Measurements from ENCODE around the gene ACTN4.
"Not testable (repeated sequence)": the region's sequence is repeated elsewhere in the genome, so short reads cannot be mapped to it uniquely, and the experiment has no call there.

The ACTN4 gene

DNA sequence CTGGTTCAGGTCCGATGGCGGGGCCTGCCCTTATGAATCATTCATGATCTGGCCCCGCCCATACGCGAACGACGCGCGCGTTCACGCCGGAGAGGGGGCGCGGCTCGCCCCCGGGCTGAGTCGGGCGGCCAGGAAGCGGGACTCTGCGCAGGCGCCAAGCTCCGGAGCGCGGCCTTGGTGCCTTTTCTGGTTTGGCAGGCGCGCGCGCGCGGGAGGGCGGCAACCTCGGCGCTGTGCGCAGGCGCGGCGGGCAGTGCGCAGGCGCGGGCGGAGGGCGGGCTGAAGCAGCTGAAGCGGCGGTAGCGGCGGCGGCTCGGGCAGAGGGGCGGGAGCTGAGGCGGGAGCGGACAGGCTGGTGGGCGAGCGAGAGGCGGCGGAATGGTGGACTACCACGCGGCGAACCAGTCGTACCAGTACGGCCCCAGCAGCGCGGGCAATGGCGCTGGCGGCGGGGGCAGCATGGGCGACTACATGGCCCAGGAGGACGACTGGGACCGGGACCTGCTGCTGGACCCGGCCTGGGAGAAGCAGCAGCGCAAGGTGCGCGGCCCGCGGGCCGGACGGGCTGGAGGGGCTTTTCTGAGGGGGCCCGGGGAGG lies at the start of gene ACTN4:
Gene ACTN4 (plus strand): TSS at position 282 of the 598 bp plus-strand sequence. CDS start 97 bp downstream, at position 379.
- H3K27me3 Mint-ChIP-seq (ENCODE audit: low read depth), result no peaks in the 10 kb centered on the region
- peak within 1 kb of the TSS; percentile 96 to 98 (median 97) for H3K4me3 Mint-ChIP-seq
- TF ChIP-seq, protein P1, sequence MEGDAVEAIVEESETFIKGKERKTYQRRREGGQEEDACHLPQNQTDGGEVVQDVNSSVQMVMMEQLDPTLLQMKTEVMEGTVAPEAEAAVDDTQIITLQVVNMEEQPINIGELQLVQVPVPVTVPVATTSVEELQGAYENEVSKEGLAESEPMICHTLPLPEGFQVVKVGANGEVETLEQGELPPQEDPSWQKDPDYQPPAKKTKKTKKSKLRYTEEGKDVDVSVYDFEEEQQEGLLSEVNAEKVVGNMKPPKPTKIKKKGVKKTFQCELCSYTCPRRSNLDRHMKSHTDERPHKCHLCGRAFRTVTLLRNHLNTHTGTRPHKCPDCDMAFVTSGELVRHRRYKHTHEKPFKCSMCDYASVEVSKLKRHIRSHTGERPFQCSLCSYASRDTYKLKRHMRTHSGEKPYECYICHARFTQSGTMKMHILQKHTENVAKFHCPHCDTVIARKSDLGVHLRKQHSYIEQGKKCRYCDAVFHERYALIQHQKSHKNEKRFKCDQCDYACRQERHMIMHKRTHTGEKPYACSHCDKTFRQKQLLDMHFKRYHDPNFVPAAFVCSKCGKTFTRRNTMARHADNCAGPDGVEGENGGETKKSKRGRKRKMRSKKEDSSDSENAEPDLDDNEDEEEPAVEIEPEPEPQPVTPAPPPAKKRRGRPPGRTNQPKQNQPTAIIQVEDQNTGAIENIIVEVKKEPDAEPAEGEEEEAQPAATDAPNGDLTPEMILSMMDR (IDR thresholded peaks at IDR 0.05; ENCODE audit: unreplicated experiment in 3 of 3), result no peak
- H3K27ac Mint-ChIP-seq, result peak within 1 kb of the TSS; percentile 93 to 98 (median 95)
- H3K4me1 Mint-ChIP-seq, result peaks cover 37% of the 10 kb centered on the region
- H3K36me3 Mint-ChIP-seq (ENCODE audit: low read depth), result no peaks in the 10 kb centered on the region
- H3K9me3 Mint-ChIP-seq, result no peaks in the 10 kb centered on the region

DNA sequence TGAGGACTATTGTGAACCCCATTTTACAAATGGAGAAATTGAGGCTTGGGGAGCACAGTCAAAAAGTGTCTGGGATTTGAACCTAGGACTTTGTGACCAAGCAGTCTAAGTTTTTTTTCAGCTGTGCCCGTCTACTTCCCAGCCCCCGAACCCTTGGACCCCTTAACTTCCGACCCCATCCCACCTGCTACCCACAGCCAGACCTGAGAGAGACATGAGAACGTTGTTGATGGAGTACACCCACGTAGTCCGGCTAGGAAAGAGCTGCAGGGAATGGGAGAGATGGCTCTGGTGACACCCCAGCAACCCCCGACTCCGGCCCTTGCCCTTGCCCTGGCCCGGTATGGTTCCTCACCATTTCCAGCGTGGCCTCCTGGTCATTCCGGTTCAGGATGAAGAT lies 47.7 kb upstream of the ACTN4 start:
- Mint-ChIP-seq H3K9me3 (no peaks in the 10 kb centered on the region), H3K27me3 (ENCODE audit: low read depth) (peaks cover 8% of the 10 kb centered on the region), H3K4me1 (no peaks in the 10 kb centered on the region), H3K27ac (no peak overlapping the region), H3K4me3 (no peak overlapping the region), H3K36me3 (ENCODE audit: low read depth) (no peaks in the 10 kb centered on the region)
- TF ChIP-seq, protein P1 (IDR thresholded peaks at IDR 0.05; ENCODE audit: unreplicated experiment in 3 of 3), result no peak

DNA sequence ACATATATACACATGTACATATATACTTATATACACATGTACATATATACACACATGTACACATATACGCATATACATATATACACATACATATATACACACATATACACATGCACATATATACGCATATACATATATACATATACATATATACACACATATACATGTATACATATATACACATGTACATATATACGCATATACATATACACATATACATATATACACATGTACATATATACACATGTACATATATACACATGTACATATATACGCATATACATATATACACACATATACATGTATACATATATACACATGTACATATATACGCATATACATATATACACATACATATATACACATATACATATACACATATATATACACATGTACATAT lies 44.6 kb upstream of the ACTN4 start:
- H3K4me3 Mint-ChIP-seq; H3K36me3 Mint-ChIP-seq (ENCODE audit: low read depth); H3K27me3 Mint-ChIP-seq (ENCODE audit: low read depth); H3K9me3 Mint-ChIP-seq; H3K27ac Mint-ChIP-seq; H3K4me1 Mint-ChIP-seq: not testable (repeated sequence)

DNA sequence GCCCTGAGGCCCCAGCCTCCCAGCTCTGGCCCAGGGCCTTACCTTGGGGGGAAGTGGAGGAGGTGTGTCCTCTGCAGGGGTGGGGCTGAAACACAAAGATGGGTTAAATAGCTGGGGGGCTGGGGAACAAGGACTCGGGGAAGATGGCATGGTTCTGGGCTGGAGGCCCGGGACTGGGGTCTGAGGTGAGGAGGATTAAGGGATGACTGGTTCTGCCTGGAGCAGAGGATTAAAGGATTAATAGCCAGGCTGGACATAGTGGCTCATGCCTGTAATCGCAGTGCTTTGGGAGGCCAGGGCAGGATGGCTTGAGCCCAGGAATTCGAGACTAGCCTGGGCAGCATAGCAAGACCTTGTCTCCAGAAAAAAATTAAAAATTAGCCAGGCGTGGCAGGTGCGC lies 41.3 kb upstream of the ACTN4 start:
- no peaks in the 10 kb centered on the region for H3K36me3 Mint-ChIP-seq (ENCODE audit: low read depth)
- no peak overlapping the region for H3K4me3 Mint-ChIP-seq
- H3K27ac Mint-ChIP-seq, result no peak overlapping the region
- TF ChIP-seq, protein P1 (IDR thresholded peaks at IDR 0.05; ENCODE audit: unreplicated experiment in 3 of 3), result no peak
- no peaks in the 10 kb centered on the region for H3K27me3 Mint-ChIP-seq (ENCODE audit: low read depth)
- H3K9me3 Mint-ChIP-seq, result no peaks in the 10 kb centered on the region
- H3K4me1 Mint-ChIP-seq, result no peaks in the 10 kb centered on the region

DNA sequence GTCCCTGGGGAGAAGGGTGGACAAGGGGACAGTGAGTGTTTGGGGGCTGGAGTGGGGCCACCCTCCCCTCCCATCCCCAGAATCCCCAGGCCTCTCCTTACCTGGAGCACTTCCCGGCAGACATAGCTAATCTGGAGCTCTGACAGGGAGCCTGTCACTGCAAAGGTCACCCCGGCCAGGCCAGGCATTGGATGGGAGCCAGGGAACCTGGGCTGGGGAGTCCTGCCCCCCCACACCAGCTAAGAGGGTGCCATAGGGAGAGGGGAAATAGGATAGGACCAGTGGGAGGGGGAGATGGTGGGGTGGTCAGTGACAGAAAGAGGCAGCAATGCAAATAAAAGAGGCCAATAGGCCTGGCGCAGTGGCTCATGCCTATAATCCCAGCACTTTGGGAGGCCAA lies 33.2 kb upstream of the ACTN4 start:
- H3K27ac Mint-ChIP-seq, result no peak overlapping the region
- TF ChIP-seq, protein P1 (IDR thresholded peaks at IDR 0.05; ENCODE audit: unreplicated experiment in 3 of 3), result no peak
- H3K27me3 Mint-ChIP-seq (ENCODE audit: low read depth), result no peaks in the 10 kb centered on the region

DNA sequence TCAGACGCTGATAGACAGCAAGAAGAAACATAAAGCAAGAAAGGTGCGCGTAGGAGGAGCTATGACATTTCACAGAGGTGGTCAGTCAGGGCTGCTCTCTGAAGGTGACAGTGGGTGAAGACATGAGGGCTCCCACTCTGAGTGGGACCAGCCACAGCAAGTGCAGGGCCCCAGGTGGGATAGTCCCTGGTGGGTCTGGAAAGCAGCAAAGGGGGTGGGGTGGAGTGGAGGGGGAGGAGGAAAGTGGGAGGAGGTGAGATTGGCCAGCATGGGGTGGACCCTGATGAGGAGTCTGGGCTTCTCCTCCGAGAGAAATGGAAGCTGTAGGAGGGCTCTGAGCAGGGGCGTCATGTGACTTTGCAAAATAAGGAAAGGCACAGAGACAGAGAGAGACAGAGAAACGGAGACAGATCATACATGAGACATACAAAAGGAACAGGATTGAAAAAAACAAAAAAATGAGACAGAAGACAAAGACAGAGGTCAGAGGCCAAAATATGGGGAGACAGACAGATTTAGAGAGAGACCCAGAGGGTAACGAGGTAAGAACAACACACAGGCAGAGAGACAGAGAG lies 32.4 kb upstream of the ACTN4 start:
- Mint-ChIP-seq H3K27ac (peak overlapping the region in 2 of 3 experiments; percentile 21 to 24), H3K27me3 (ENCODE audit: low read depth) (no peaks in the 10 kb centered on the region), H3K9me3 (no peaks in the 10 kb centered on the region), H3K4me3 (peak overlapping the region; percentile 33 to 75 (median 55)), H3K36me3 (ENCODE audit: low read depth) (peaks cover 1% of the 10 kb centered on the region), H3K4me1 (peaks cover 20% of the 10 kb centered on the region)
- TF ChIP-seq, protein P1 (IDR thresholded peaks at IDR 0.05; ENCODE audit: unreplicated experiment in 3 of 3), result no peak

More for the DNA sequence above, 33.2 kb upstream of the ACTN4 start:
- Mint-ChIP-seq H3K9me3 (no peaks in the 10 kb centered on the region), H3K36me3 (ENCODE audit: low read depth) (no peaks in the 10 kb centered on the region), H3K4me3 (no peak overlapping the region), H3K4me1 (peaks cover 15% of the 10 kb centered on the region)
